ENCODE results near the gene SMPD2. TPM values are rescaled to one million over a fixed set of nuclear protein-coding genes. Genes with fewer than 3 reads are reported as not detected.

Gene SMPD2
- total RNA-seq, 1 experiment from 2014 or later = 12.3 TPM

- Histone ChIP-seq H3K27me3 (replicated peaks; ENCODE audit: control insufficient read depth, insufficient read depth, low read length) (no peaks in the 10 kb centered on the region; the same call in 1 of the 2 replicates), H3K36me3 (ENCODE audit: control insufficient read depth, insufficient read depth, low read length) (no peaks in the 10 kb centered on the region), H3K9me3 (no peaks in the 10 kb centered on the region), H3K4me3 (ENCODE audit: low read depth, low read length) (no peak overlapping the region), H3K4me1 (peaks cover 9% of the 10 kb centered on the region; the same call in 1 of the 2 replicates)
- Mint-ChIP-seq H3K36me3 (ENCODE audit: insufficient read depth, unreplicated experiment) (no peaks in the 10 kb centered on the region), H3K9me3 (ENCODE audit: unreplicated experiment) (no peaks in the 10 kb centered on the region), H3K27me3 (ENCODE audit: insufficient read depth, unreplicated experiment) (no peaks in the 10 kb centered on the region), H3K4me3 (ENCODE audit: unreplicated experiment) (no peak overlapping the region), H3K27ac (ENCODE audit: unreplicated experiment) (no peak overlapping the region), H3K4me1 (ENCODE audit: low read depth, unreplicated experiment) (peaks cover 14% of the 10 kb centered on the region)
- no peak for DNase-seq
- ChIA-PET POLR2A (interaction anchor here (0.6 kb wide), 1 partner anchor 28 kb away, joined by 3 read pairs; no protein-coding TSS in a partner anchor), CTCF (no interaction called here)
- TF ChIP-seq CTCF (IDR thresholded peaks at IDR 0.05; ENCODE audit: insufficient read depth in 1 of 2, low read depth in 1 of 2, low read length in 1 of 2, severe bottlenecking in 1 of 2, unreplicated experiment in 1 of 2) = no peak
- intact Hi-C loops (cut with micrococcal nuclease; ENCODE audit: unreplicated experiment) = no loop called here
- BruUV-seq (replicated peaks) = no TSS peak
Observed at GRCh38 chr6:109420751-109421150, 19.8 kb upstream of the SMPD2 start.

GRCh38 chr6:109421184-109421583, 19.3 kb upstream of the SMPD2 start:
- intact Hi-C loops (cut with micrococcal nuclease; ENCODE audit: unreplicated experiment) = no loop called here
- no peak for DNase-seq
- Histone ChIP-seq H3K4me1 (peaks cover 9% of the 10 kb centered on the region; the same call in 1 of the 2 replicates), H3K36me3 (ENCODE audit: control insufficient read depth, insufficient read depth, low read length) (no peaks in the 10 kb centered on the region), H3K9me3 (no peaks in the 10 kb centered on the region), H3K4me3 (ENCODE audit: low read depth, low read length) (no peak overlapping the region), H3K27me3 (replicated peaks; ENCODE audit: control insufficient read depth, insufficient read depth, low read length) (no peaks in the 10 kb centered on the region; the same call in 1 of the 2 replicates)
- Mint-ChIP-seq H3K9me3 (ENCODE audit: unreplicated experiment) (no peaks in the 10 kb centered on the region), H3K4me1 (ENCODE audit: low read depth, unreplicated experiment) (peaks cover 14% of the 10 kb centered on the region), H3K27ac (ENCODE audit: unreplicated experiment) (no peak overlapping the region), H3K36me3 (ENCODE audit: insufficient read depth, unreplicated experiment) (no peaks in the 10 kb centered on the region), H3K4me3 (ENCODE audit: unreplicated experiment) (no peak overlapping the region), H3K27me3 (ENCODE audit: insufficient read depth, unreplicated experiment) (no peaks in the 10 kb centered on the region)
- CTCF ChIA-PET = no interaction called here
- TF ChIP-seq CTCF (IDR thresholded peaks at IDR 0.05; ENCODE audit: insufficient read depth in 1 of 2, low read depth in 1 of 2, low read length in 1 of 2, severe bottlenecking in 1 of 2, unreplicated experiment in 1 of 2) = no peak
- POLR2A ChIA-PET = interaction anchor here (0.6 kb wide), 1 partner anchor 28 kb away, joined by 3 read pairs; no protein-coding TSS in a partner anchor
- no TSS peak for BruUV-seq (replicated peaks)

- Histone ChIP-seq H3K4me3 (ENCODE audit: low read depth, low read length) (no peak overlapping the region), H3K9me3 (no peaks in the 10 kb centered on the region), H3K27me3 (replicated peaks; ENCODE audit: control insufficient read depth, insufficient read depth, low read length) (no peaks in the 10 kb centered on the region), H3K36me3 (ENCODE audit: control insufficient read depth, insufficient read depth, low read length) (no peaks in the 10 kb centered on the region), H3K4me1 (peaks cover 9% of the 10 kb centered on the region; the same call in 1 of the 2 replicates)
- no peak for DNase-seq
- H3K27me3 Mint-ChIP-seq (ENCODE audit: insufficient read depth, unreplicated experiment) = no peaks in the 10 kb centered on the region
- intact Hi-C loops (cut with micrococcal nuclease; ENCODE audit: unreplicated experiment) = no loop called here
- ChIA-PET POLR2A (no interaction called here), CTCF (no interaction called here)
- peaks cover 14% of the 10 kb centered on the region for H3K4me1 Mint-ChIP-seq (ENCODE audit: low read depth, unreplicated experiment)
- H3K4me3 Mint-ChIP-seq (ENCODE audit: unreplicated experiment) = no peak overlapping the region
- H3K36me3 Mint-ChIP-seq (ENCODE audit: insufficient read depth, unreplicated experiment) = no peaks in the 10 kb centered on the region
- no peak for TF ChIP-seq CTCF (IDR thresholded peaks at IDR 0.05; ENCODE audit: insufficient read depth in 1 of 2, low read depth in 1 of 2, low read length in 1 of 2, severe bottlenecking in 1 of 2, unreplicated experiment in 1 of 2)
- H3K9me3 Mint-ChIP-seq (ENCODE audit: unreplicated experiment) = no peaks in the 10 kb centered on the region
- H3K27ac Mint-ChIP-seq (ENCODE audit: unreplicated experiment) = no peak overlapping the region
- no TSS peak for BruUV-seq (replicated peaks)
Observed at GRCh38 chr6:109424946-109425345, 15.6 kb upstream of the SMPD2 start.

Measured in Caco-2 (cell line).